BLaER1 treated with 17β-estradiol and CSF1 and Interleukin-3, amounts not matched to agents 10 nM and 100 nM (cell line): ENCODE data around the gene BAHCC1.

Experiments
- H3K27ac ChIP-seq, 11 experiments: shearing (Covaris generic); formaldehyde crosslinking; 2 replicates each; pipeline ENCODE4 v1.8.1; 2022
- H3K27me3 ChIP-seq, 11 experiments: shearing (Covaris generic); formaldehyde crosslinking; 2 replicates each; pipeline ENCODE4 v1.8.1; 2022
- H3K36me3 ChIP-seq, 11 experiments: shearing (Covaris generic); formaldehyde crosslinking; 2 replicates each; pipeline ENCODE4 v1.8.1; 2022
- H3K4me1 ChIP-seq, 10 experiments: shearing (Covaris generic); formaldehyde crosslinking; 2 replicates each; pipeline ENCODE4 v1.8.1; 2022
- H3K4me2 ChIP-seq, 11 experiments: shearing (Covaris generic); formaldehyde crosslinking; 2 replicates each; pipeline ENCODE4 v1.8.1; 2022
- H3K4me3 ChIP-seq, 10 experiments: shearing (Covaris generic); formaldehyde crosslinking; 2 replicates each; pipeline ENCODE4 v1.8.1; 2022
- H3K9ac ChIP-seq, 11 experiments: shearing (Covaris generic); formaldehyde crosslinking; 2 replicates each; pipeline ENCODE4 v1.8.1; 2022
- H3K9me3 ChIP-seq, 11 experiments: shearing (Covaris generic); formaldehyde crosslinking; replicated peaks in 1 of 11; 2 replicates each; pipeline ENCODE4 v1.8.1; 2022
- H4K20me1 ChIP-seq, 11 experiments: shearing (Covaris generic); formaldehyde crosslinking; 2 replicates each; pipeline ENCODE4 v1.8.1; 2022
- Cebpa-rat ChIP-seq, 11 experiments: shearing (Covaris generic); IDR thresholded peaks; 2 replicates each; pipeline ENCODE4 v1.8.1; 2022

Gene BAHCC1

DNA sequence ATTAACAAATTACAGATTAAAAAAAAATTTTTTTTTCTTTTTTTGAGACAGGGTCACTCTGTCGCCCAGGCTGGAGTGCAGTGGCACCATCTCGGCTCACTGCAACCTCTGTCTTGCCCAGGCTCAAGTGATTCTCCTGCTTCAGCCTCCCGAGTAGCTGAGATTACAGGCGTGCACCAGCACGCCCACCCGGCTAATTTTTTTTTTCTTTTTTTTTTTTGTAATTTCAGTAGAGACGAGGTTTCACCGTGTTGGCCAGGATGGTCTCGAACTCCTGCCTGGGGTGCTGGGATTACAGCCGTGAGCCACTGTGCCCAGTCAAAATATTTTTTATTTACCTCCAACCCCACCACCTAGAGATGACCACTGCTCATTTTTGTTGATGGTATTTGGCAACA, 91.8 kb downstream of the BAHCC1 start:
- no peak for TF ChIP-seq Cebpa-rat (IDR thresholded peaks at IDR 0.05)
- Histone ChIP-seq H4K20me1 (no peaks in the 10 kb centered on the region), H3K4me3 (peak overlapping the region; percentile 63 to 79 (median 68); a peak in 19 of 20 replicates), H3K36me3 (no peaks in the 10 kb centered on the region), H3K4me1 (peaks cover 77 to 94% (median 92%) of the 10 kb centered on the region in 10 experiments), H3K27ac (peak overlapping the region in 9 of 11 experiments; percentile 94 to 100 (median 98); a peak in 17 of 22 replicates), H3K4me2 (peak overlapping the region; percentile 89 to 100 (median 98)), H3K9ac (peak overlapping the region in 9 of 11 experiments; percentile 95 to 98 (median 96); a peak in 16 of 22 replicates), H3K9me3 (no peaks in the 10 kb centered on the region), H3K27me3 (peaks cover 0 to 22% (median 0%) of the 10 kb centered on the region in 11 experiments; a peak in 5 of 22 replicates)

DNA sequence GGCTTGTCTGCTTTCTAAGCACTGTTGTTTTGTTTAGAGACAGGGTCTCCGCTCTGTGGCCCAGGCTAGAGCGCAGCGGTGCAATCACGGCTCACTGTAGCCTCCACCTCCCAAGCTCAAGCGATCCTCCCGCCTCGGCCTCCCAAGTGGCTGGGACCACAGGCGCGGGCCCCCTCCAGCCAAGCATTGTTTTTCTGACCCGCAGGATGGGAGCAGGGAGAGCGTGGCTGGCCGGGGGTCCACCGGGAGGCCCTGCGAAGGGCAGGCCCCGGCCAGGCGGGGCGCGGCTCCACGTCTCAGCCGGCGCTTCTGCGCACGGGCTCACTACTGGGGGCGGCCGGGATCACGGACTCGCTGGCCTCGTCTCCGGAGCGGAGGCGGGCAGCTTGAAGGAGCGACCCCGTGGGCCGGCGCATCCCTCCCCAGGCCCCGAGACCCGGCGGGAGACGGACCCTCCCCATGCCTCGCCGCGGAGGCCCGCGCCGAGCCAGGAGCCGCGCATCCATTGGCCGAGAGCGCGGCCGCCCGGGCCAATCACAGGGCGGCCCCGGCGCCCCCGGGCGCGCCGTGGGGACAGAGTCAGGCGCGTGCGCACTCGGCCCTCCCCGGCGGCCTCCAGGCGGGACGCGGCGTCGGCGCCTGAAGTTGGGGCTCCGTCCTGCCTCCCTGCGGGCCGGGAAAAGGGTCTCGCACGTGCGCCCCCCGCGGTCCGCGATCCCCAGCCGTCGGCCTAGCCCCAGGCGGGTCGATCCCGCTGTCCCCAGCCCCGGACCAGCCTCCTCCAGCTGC, 92.4 kb downstream of the BAHCC1 start:
- Histone ChIP-seq H3K4me3 (peak overlapping the region; percentile 63 to 79 (median 68)), H3K27ac (peak overlapping the region; percentile 87 to 100 (median 98)), H3K9ac (peak overlapping the region; percentile 93 to 98 (median 96)), H3K36me3 (no peaks in the 10 kb centered on the region), H3K4me1 (peaks cover 77 to 94% (median 92%) of the 10 kb centered on the region in 10 experiments), H3K9me3 (no peaks in the 10 kb centered on the region), H4K20me1 (no peaks in the 10 kb centered on the region), H3K27me3 (peaks cover 0 to 22% (median 0%) of the 10 kb centered on the region in 11 experiments; a peak in 7 of 22 replicates), H3K4me2 (peak overlapping the region; percentile 89 to 100 (median 98))
- TF ChIP-seq Cebpa-rat (IDR thresholded peaks at IDR 0.05): no peak

DNA sequence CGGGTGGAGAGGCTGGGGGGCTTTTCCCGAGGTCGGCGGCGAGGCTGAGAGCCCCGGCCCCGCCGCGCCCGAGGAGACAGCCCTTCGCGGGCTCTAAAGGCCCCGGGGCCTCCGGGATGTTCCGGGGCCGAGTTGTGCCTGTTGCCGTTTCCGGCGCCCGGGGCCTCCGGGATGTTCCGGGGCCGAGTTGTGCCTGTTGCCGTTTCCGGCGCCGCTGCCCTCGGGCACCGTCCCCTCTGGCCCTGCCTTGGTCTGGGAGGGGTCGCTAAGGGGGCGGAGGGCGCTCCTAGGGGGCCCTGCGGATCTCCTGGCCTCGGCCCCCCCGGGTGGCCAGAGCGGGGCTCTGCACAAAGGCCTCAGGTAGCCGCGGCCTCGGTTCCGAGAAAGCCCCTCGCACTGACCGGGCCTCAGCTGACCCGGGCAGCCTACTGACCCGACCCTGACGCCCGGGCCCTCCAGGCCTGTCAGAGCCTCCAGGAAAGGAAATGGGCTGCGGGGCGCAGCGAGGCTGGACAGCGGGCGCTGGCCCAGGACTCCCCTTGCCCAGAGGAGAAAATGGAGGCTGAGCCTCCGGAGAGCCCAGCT, 93.1 kb downstream of the BAHCC1 start:
- peak overlapping the region; percentile 87 to 100 (median 98) for H3K27ac ChIP-seq
- H3K4me1 ChIP-seq: peaks cover 72 to 94% (median 92%) of the 10 kb centered on the region in 10 experiments
- H3K4me3 ChIP-seq: peak overlapping the region; percentile 63 to 79 (median 68)
- H3K27me3 ChIP-seq: peaks cover 0 to 22% (median 0%) of the 10 kb centered on the region in 11 experiments; a peak in 8 of 22 replicates
- H3K9ac ChIP-seq: peak overlapping the region; percentile 93 to 98 (median 96)
- H3K36me3 ChIP-seq: no peaks in the 10 kb centered on the region
- no peaks in the 10 kb centered on the region for H3K9me3 ChIP-seq
- no peaks in the 10 kb centered on the region for H4K20me1 ChIP-seq
- H3K4me2 ChIP-seq: peak overlapping the region; percentile 89 to 100 (median 98)
- no peak for TF ChIP-seq Cebpa-rat (IDR thresholded peaks at IDR 0.05)

DNA sequence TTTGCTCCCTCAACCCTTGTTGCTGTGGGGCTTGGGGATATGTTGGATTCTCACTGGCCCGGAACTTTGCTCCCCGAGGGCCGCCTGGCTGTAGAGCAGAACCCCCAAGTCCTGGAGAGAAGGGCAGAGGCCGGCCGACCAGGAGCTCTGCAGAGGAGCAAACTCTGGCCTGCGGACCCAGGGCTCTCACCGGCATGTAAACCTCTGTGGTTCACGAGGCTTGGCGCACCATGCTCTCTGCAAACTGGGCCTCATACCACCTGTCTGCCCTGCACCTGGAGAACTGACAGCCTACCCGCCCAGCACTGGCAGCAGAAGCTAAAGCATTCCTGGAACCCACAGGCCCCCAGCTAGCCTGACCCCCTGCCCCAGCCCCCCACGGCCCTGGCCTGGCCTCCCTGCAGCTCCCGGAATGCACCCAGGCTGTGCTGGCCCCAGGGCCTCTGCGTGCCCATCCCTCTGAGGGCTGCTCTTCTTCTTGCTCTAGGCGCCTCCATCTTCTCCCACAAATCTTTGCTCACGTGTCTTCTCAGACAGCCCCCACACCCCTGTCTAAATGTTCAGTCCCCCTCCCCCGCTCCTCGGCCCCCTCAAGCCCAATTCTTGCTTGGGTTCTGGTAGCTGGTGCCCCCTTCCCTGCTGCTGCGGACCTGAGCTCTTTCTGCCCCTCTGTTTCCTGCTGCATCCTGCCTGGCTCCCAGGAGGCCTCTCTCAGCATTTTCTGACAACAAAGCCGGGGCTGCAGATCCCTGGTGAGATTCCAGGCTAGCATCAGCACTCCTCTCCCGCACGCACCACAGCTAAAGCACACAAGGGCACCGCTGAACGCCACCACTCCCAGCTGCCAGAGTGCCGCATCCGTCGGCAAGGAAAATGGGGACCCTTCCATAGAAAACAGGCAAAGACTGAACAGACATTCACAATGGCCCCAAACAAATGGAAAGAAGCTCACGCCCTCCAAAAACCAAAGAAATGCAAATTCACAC, 94.0 kb downstream of the BAHCC1 start:
- H3K4me3 ChIP-seq: peak overlapping the region in 6 of 10 experiments; percentile 63 to 79 (median 68); a peak in 9 of 20 replicates
- H4K20me1 ChIP-seq: no peaks in the 10 kb centered on the region
- peaks cover 0 to 20% (median 0%) of the 10 kb centered on the region in 11 experiments; a peak in 6 of 22 replicates for H3K27me3 ChIP-seq
- no peak for TF ChIP-seq Cebpa-rat (IDR thresholded peaks at IDR 0.05)
- no peaks in the 10 kb centered on the region for H3K36me3 ChIP-seq
- H3K4me2 ChIP-seq: peak overlapping the region; percentile 89 to 100 (median 98)
- H3K9ac ChIP-seq: peak overlapping the region in 9 of 11 experiments; percentile 7 to 98 (median 96); a peak in 16 of 22 replicates
- peak overlapping the region in 8 of 11 experiments; percentile 21 to 100 (median 98); a peak in 13 of 22 replicates for H3K27ac ChIP-seq
- no peaks in the 10 kb centered on the region for H3K9me3 ChIP-seq
- H3K4me1 ChIP-seq: peaks cover 65 to 90% (median 86%) of the 10 kb centered on the region in 10 experiments

DNA sequence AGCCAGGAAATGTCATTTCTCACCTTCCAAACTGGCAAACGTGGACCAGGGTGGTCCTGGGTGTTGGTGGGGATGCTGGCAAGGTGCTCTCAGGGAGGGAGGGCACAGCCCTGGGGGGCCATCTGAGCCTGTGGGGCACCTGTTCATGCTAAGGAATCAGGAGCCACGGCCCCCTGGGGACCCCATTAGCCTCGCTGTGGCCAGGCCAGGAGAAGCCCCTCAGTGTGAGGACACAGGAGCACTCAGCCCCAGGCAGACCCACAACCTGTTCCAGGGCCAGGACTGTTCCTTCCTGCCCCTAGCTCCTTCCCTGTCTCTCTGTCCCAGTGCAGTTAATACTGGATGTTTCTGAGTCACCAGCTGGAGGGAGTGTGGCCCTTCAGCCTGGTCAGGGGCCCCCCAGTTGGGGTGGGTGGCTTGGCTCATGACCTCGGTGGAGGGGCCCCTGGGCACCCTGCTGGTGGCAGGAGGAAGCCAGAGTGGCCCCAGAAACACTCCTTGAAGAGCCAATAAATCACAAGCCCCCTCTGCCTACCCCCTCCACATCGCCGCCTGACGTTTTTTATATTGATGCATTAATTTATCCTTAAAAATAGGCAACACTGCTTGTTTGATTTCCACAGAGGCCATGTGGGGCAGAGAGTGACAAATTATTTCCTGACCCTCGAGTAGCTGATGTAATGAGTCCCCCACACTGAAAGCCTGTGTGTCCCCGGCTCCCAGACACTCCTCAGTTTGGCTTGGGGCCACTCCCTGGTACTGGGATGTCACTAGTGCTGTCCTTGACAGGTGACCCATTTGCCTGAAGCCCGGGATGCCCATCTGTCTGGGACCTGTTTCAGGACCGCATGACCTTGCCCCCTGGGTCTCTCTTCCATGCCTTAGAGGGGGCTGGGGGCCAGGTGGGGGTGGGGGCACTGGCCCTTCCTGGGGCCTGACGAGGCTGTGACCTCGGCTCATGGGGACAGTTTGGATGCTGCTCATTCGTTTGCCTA, 95.0 kb downstream of the BAHCC1 start:
- H4K20me1 ChIP-seq: no peaks in the 10 kb centered on the region
- no peaks in the 10 kb centered on the region for H3K9me3 ChIP-seq
- H3K4me2 ChIP-seq: peak overlapping the region; percentile 89 to 100 (median 98)
- H3K4me3 ChIP-seq: peak overlapping the region in 4 of 10 experiments; percentile 63 to 79 (median 68); a peak in 2 of 20 replicates
- TF ChIP-seq Cebpa-rat (IDR thresholded peaks at IDR 0.05): no peak
- peak overlapping the region in 8 of 11 experiments; percentile 16 to 100 (median 74); a peak in 11 of 22 replicates for H3K27ac ChIP-seq
- peaks cover 0 to 20% (median 0%) of the 10 kb centered on the region in 11 experiments; a peak in 7 of 22 replicates for H3K27me3 ChIP-seq
- peaks cover 59 to 89% (median 79%) of the 10 kb centered on the region in 10 experiments for H3K4me1 ChIP-seq
- H3K36me3 ChIP-seq: no peaks in the 10 kb centered on the region
- peak overlapping the region in 9 of 11 experiments; percentile 7 to 98 (median 95); a peak in 15 of 22 replicates for H3K9ac ChIP-seq

DNA sequence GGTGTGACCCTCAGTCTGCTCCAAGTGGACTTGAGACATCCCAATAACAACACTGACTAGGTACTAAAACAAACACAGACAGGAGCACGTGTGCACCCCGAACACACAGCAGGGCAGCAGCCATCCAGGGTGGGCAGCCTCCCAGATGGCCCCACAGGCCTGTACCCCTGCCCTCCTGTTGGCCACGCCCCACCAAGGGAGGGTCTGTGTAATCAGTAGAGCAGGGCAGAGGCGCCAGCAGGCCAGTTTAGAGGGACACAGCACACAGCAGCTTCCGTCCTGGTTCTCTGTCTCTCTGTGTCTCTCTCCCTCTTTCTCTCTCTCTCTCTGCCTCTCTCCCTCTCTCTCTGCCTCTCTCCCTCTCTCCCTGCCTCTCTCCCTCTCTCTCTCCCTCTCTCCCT, 95.9 kb downstream of the BAHCC1 start:
- Histone ChIP-seq H3K9me3 (no peaks in the 10 kb centered on the region), H3K4me2 (peak overlapping the region; percentile 49 to 100 (median 61); a peak in 21 of 22 replicates), H3K4me3 (no peak overlapping the region), H3K36me3 (no peaks in the 10 kb centered on the region), H4K20me1 (no peaks in the 10 kb centered on the region), H3K4me1 (peaks cover 53 to 80% (median 70%) of the 10 kb centered on the region in 10 experiments), H3K27me3 (peaks cover 0 to 20% (median 0%) of the 10 kb centered on the region in 11 experiments; a peak in 7 of 22 replicates), H3K9ac (peak overlapping the region in 2 of 11 experiments; percentile 27 to 62; a peak in 4 of 22 replicates), H3K27ac (peak overlapping the region in 3 of 11 experiments; percentile 22 to 41 (median 35); a peak in 2 of 22 replicates)
- TF ChIP-seq Cebpa-rat (IDR thresholded peaks at IDR 0.05): no peak

DNA sequence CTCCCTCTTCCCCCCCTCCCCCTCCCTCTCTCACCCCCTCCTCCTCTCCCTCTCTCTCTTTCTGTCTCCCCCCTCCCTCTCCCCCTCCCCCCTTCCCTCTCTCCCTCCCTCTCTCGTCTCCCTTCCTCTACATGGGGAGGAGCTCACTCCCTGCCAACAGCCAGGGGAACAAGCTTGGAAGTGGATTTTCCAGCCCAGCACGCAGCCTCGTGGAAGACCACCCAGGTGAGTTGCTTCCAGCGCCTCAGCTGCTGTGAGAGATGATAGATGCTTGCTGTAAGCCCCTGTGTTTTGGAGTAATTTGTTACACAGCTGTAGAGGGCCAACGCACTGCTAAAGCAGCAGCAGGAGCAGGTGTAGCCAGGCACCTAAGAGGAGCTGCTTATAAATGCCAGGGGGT, 96.5 kb downstream of the BAHCC1 start:
- Histone ChIP-seq H3K4me2 (peak overlapping the region; percentile 47 to 92 (median 79)), H3K27me3 (peaks cover 0 to 20% (median 0%) of the 10 kb centered on the region in 11 experiments; a peak in 7 of 22 replicates), H3K4me3 (peak overlapping the region in 2 of 10 experiments; percentile 1 to 21; a peak in 1 of 20 replicates), H4K20me1 (no peaks in the 10 kb centered on the region), H3K9ac (peak overlapping the region in 4 of 11 experiments; percentile 36 to 61 (median 50); a peak in 6 of 22 replicates), H3K36me3 (no peaks in the 10 kb centered on the region), H3K9me3 (no peaks in the 10 kb centered on the region), H3K4me1 (peaks cover 48 to 75% (median 65%) of the 10 kb centered on the region in 10 experiments), H3K27ac (no peak overlapping the region)
- TF ChIP-seq Cebpa-rat (IDR thresholded peaks at IDR 0.05): no peak
